Activated naive CD4-positive, alpha-beta T cell treated with anti-CD3 and anti-CD28 coated beads, Interleukin-2, amount 50 U/mL, for 24 hours (primary cell): ENCODE data around the gene BAIAP3.

ENCODE experiments used
- H3K27ac Mint-ChIP-seq: one replicate; pipeline ENCODE4 v1.8.0; 2021; ENCODE audit warnings: mild to moderate bottlenecking, mixed read lengths
- H3K27me3 Mint-ChIP-seq: one replicate; pipeline ENCODE4 v1.8.0; 2021; ENCODE audit warnings: mixed read lengths
- H3K36me3 Mint-ChIP-seq: one replicate; pipeline ENCODE4 v1.8.0; 2021; ENCODE audit warnings: mixed read lengths
- H3K4me1 Mint-ChIP-seq: one replicate; pipeline ENCODE4 v1.8.0; 2021; ENCODE audit warnings: mixed read lengths
- H3K4me3 Mint-ChIP-seq: one replicate; pipeline ENCODE4 v1.8.0; 2021; ENCODE audit warnings: mild to moderate bottlenecking, mixed read lengths
- H3K9me3 Mint-ChIP-seq: one replicate; pipeline ENCODE4 v1.8.0; 2021; ENCODE audit warnings: mixed read lengths

BAIAP3 gene

DNA sequence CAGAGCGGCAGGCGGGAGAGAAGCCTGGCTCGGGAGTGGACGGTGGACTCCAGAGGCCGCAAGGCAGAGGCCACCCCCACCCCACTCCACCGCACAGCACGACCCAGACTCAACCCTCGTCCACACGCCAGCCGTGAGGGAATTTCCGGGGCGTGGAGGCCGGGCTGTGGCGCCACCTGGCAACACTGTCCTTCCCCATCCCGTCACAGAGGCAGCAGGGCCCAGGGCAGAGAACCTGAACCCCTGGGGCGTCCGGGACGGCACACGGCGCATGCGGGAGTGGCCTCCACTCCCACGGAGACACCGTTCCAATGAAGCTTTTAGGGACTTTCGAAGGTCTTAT is 41.8 kb downstream of the BAIAP3 start:
- Mint-ChIP-seq H3K4me1 (peaks cover 13% of the 10 kb centered on the region), H3K9me3 (no peaks in the 10 kb centered on the region), H3K4me3 (no peak overlapping the region), H3K36me3 (peaks cover 4% of the 10 kb centered on the region), H3K27ac (no peak overlapping the region), H3K27me3 (no peaks in the 10 kb centered on the region)

DNA sequence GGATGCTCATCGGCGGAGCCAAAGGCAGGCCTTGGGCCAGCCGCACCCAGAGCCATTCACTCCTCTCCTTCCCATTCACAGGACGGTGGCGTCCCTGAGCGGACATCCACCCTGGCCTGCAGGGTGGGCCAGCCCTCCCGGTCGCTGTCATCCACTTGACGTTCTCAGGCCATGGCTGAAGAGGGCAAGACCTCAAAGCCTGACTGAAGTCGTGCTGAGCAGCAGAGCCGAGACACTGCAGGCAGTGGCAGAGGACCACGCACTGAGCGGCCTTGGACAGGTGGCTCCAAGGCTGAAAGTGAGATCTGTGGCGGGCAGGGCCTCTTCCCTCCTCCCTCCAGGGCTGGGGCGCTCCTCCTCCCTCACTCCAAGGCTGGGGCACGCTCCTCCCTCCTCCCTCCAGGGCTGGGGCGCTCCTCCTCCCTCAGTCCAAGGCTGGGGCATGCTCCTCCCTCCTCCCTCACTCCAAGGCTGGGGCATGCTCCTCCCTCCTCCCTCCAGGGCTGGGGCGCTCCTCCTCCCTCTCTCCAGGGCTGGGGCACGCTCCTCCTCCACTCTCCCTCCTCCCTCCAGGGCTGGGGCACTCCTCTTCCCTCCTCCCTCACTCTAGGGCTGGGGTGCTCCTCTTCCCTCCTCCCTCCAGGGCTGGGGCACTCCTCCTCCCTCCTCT is 42.4 kb downstream of the BAIAP3 start:
- Mint-ChIP-seq H3K27ac (no peak overlapping the region), H3K27me3 (no peaks in the 10 kb centered on the region), H3K36me3 (peaks cover 5% of the 10 kb centered on the region)

GRCh38 chr16:1377406-1378010 is 44.1 kb downstream of the BAIAP3 start:
- no peak overlapping the region for H3K4me3 Mint-ChIP-seq
- H3K9me3 Mint-ChIP-seq, result no peaks in the 10 kb centered on the region
- peak overlapping the region; percentile 93 for H3K27ac Mint-ChIP-seq
- peaks cover 13% of the 10 kb centered on the region for H3K4me1 Mint-ChIP-seq
- no peaks in the 10 kb centered on the region for H3K27me3 Mint-ChIP-seq
- H3K36me3 Mint-ChIP-seq, result peaks cover 7% of the 10 kb centered on the region

More for the DNA sequence above, 42.4 kb downstream of the BAIAP3 start:
- H3K4me3 Mint-ChIP-seq, result no peak overlapping the region
- no peaks in the 10 kb centered on the region for H3K9me3 Mint-ChIP-seq
- H3K4me1 Mint-ChIP-seq, result peaks cover 13% of the 10 kb centered on the region

GRCh38 chr16:1378087-1378803 is 44.8 kb downstream of the BAIAP3 start:
- peak overlapping the region; percentile 90 for H3K4me3 Mint-ChIP-seq
- H3K27ac Mint-ChIP-seq, result peak overlapping the region; percentile 93
- no peaks in the 10 kb centered on the region for H3K27me3 Mint-ChIP-seq
- no peaks in the 10 kb centered on the region for H3K9me3 Mint-ChIP-seq
- peaks cover 7% of the 10 kb centered on the region for H3K36me3 Mint-ChIP-seq
- peaks cover 13% of the 10 kb centered on the region for H3K4me1 Mint-ChIP-seq

DNA sequence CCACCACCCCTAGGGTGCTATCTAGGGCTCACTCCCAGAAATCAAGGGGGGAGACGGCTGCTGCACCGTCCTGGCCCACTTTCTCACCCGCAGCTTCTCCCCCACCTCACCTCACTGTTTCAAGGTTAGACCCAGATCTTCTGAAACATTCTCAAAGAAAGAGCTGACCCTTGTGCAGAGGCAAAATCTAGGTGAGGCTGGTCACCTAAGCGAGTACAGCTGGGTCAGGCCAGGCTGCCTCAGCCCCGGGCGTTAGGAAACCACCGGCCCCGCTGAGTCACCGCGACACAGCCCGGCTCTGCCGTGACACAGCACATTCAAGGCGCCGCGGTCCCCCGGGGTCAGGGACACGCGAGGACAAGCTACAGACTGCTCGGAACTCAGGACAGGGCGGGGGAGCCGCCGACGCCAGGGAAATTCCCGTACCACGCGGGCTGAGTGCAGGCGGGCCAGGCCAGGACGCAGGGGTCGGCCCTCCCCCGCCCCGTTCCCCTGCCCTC is 45.4 kb downstream of the BAIAP3 start:
- H3K4me3 Mint-ChIP-seq, result peak overlapping the region; percentile 90
- peaks cover 13% of the 10 kb centered on the region for H3K4me1 Mint-ChIP-seq
- H3K27ac Mint-ChIP-seq, result peak overlapping the region; percentile 93
- no peaks in the 10 kb centered on the region for H3K27me3 Mint-ChIP-seq
- H3K9me3 Mint-ChIP-seq, result no peaks in the 10 kb centered on the region
- peaks cover 7% of the 10 kb centered on the region for H3K36me3 Mint-ChIP-seq

DNA sequence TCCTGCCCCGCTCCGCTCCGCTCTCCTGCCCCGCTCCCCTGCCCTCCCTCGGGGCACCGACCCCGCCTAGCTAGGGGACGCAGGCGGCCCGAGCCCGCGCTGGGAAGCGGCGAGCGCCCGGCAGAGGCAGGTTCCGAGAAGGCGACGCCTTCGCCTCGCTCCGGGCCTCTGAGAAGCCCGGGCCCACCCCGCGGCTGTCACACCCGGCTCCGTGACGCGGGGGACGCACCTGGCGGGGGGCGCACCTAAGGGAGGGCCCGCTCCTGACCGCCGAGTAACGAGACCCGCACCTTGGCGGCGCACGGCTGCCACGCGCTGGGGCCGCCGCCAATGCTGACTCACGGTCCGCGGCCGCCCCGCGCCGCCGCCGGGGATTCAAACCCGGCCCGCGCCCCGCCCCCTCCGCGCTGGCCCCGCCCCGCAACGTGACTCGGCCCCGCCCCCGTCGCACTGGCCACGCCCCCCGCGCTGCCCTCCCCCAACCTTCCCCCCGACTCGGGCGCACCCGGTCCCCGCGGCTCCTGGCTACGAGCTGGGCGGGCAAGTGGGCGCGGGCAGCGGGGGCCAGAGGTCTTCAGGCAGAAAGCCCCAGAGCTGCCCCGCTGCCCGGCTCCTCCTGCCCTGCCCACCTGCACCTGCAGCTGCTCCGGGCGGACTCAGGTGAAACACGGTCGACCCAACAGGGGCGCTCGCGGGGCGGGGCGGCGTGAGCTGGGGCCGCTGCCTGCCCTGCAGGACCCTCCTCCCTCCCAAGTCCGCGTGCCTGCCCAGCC is 46.0 kb downstream of the BAIAP3 start:
- Mint-ChIP-seq H3K4me1 (peaks cover 13% of the 10 kb centered on the region), H3K9me3 (no peaks in the 10 kb centered on the region), H3K36me3 (peaks cover 7% of the 10 kb centered on the region), H3K4me3 (peak overlapping the region; percentile 77), H3K27ac (peak overlapping the region; percentile 82), H3K27me3 (no peaks in the 10 kb centered on the region)

DNA sequence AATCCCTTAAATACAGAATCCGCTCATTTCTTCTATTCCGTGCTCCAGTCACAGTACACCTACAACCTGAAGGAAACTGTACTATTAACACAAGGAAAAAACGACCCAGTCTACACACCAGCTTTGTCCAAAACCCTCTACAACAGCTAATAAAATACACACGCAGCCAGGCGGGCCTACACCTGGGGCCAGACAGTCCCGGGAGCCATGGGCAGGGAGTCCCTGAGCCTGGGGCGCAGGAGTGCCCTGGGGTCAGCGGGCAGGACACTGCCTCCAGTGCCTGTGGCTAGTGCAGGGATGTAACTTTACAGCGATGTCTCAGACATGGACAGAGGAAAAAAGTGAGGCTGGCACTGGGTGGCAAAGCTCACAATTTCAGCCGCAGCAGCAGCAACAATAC is 46.8 kb downstream of the BAIAP3 start:
- Mint-ChIP-seq H3K27me3 (no peaks in the 10 kb centered on the region), H3K4me3 (peak overlapping the region; percentile 77), H3K4me1 (peaks cover 13% of the 10 kb centered on the region), H3K27ac (peak overlapping the region; percentile 82), H3K9me3 (no peaks in the 10 kb centered on the region), H3K36me3 (peaks cover 7% of the 10 kb centered on the region)

DNA sequence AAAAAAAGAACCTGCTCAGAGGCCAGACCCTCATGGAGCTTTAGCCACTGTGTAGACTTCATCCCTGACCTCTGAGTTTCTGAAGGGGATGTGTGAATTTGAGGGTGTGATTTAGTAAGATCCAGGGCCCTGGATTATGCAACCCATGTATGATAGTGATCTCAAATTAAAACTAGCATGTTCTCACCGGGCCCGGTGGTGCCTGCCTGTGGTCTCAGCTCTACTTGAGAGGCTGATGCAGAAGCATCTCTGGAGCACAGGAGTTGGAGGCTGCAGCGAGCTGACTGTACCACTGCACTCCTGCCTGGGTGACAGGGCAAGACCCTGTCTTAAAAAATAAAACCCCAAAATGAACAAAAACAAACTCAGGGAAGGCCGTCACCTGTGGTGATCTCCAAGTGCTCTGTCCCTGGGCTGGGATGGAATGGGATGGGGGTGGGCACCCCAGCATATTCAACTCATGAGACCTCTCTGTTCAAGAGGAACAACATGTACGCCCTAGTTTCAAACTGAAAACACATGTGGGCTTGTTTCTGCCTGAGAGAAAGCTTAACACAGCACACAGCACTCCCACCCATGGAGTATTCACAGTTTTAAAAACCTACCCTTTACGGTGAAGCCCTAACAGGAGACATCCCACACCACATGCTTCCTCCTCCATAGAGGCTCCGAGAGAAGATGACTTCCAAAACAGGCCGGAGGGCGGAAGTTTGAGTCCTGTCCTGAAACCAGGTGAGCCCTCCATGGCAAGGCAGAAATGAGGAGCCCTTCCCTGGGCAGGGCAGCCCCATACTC is 48.4 kb downstream of the BAIAP3 start:
- Mint-ChIP-seq H3K27ac (no peak overlapping the region), H3K27me3 (no peaks in the 10 kb centered on the region), H3K4me3 (no peak overlapping the region), H3K36me3 (peaks cover 5% of the 10 kb centered on the region), H3K4me1 (peaks cover 10% of the 10 kb centered on the region), H3K9me3 (no peaks in the 10 kb centered on the region)

- peaks cover 5% of the 10 kb centered on the region for H3K36me3 Mint-ChIP-seq
- H3K27me3 Mint-ChIP-seq, result no peaks in the 10 kb centered on the region
- peaks cover 4% of the 10 kb centered on the region for H3K4me1 Mint-ChIP-seq
- no peak overlapping the region for H3K27ac Mint-ChIP-seq
- H3K4me3 Mint-ChIP-seq, result no peak overlapping the region
- H3K9me3 Mint-ChIP-seq, result no peaks in the 10 kb centered on the region
Observed at GRCh38 chr16:1383556-1383955, 50.1 kb downstream of the BAIAP3 start.

- Mint-ChIP-seq H3K36me3 (peaks cover 3% of the 10 kb centered on the region), H3K4me1 (no peaks in the 10 kb centered on the region), H3K9me3 (no peaks in the 10 kb centered on the region), H3K27ac (no peak overlapping the region), H3K4me3 (no peak overlapping the region), H3K27me3 (no peaks in the 10 kb centered on the region)
Observed at GRCh38 chr16:1385232-1385631, 51.8 kb downstream of the BAIAP3 start.

- H3K27ac Mint-ChIP-seq, result no peak overlapping the region
- H3K4me1 Mint-ChIP-seq, result no peaks in the 10 kb centered on the region
- H3K27me3 Mint-ChIP-seq, result no peaks in the 10 kb centered on the region
- no peaks in the 10 kb centered on the region for H3K9me3 Mint-ChIP-seq
- H3K4me3 Mint-ChIP-seq, result no peak overlapping the region
- H3K36me3 Mint-ChIP-seq, result no peaks in the 10 kb centered on the region
Observed at GRCh38 chr16:1387331-1387730, 53.9 kb downstream of the BAIAP3 start.

DNA sequence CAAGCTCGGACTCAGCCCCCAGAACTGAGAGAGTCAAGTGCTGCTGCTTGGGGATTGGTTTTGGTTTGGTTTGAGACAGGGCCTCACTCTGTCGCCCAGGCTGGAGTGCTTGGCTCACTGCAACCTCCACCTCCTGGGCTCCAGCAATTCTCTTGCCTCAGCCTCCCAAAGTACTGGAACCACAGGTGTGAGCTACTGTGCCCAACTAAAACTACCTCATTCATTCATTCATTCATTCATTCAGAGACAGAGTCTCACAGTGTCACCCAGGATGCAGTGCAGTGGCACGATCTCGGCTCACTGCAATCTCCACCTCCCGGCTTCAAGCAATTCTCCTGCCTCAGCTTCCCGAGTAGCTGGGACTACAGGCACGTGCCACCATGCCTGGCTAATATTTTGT is 56.3 kb downstream of the BAIAP3 start:
- Mint-ChIP-seq H3K27ac (no peak overlapping the region), H3K36me3 (no peaks in the 10 kb centered on the region), H3K27me3 (no peaks in the 10 kb centered on the region), H3K9me3 (no peaks in the 10 kb centered on the region), H3K4me3 (no peak overlapping the region), H3K4me1 (no peaks in the 10 kb centered on the region)

DNA sequence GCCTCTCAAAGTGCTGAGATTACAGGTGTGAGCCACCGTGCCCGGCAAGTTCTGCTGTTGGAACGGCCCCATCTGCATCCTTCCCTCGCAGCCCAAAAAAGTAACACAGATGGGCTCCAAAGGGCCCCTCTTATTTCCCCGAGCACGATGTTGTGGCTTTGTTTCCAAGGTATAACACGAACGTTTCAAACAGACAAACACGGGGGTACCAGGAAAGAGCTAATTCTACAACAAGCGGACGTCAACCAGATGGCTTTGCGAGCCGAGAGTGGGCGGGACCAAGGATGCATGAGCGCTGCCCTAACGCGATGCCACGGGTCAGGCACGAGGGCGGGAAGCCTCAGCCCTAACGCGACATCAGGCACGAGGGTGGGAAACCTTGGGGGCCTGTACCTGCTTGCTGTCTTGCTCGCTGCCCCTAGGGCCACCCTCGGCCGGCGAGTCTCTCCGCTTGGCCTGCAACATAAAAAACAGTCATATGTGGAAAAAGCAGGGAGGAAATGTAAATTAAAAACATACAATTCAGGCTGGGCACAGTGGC is 56.9 kb downstream of the BAIAP3 start:
- Mint-ChIP-seq H3K27ac (no peak overlapping the region), H3K36me3 (no peaks in the 10 kb centered on the region)

GRCh38 chr16:1392826-1393225 is 59.4 kb downstream of the BAIAP3 start:
- Mint-ChIP-seq H3K27ac (no peak overlapping the region), H3K36me3 (no peaks in the 10 kb centered on the region), H3K4me1 (no peaks in the 10 kb centered on the region), H3K4me3 (no peak overlapping the region), H3K27me3 (no peaks in the 10 kb centered on the region), H3K9me3 (no peaks in the 10 kb centered on the region)

More for the DNA sequence above, 56.9 kb downstream of the BAIAP3 start:
- Mint-ChIP-seq H3K9me3 (no peaks in the 10 kb centered on the region), H3K4me3 (no peak overlapping the region), H3K4me1 (no peaks in the 10 kb centered on the region), H3K27me3 (no peaks in the 10 kb centered on the region)
